Tongue (tissue), 2 donors: ENCODE data around the gene PFKFB4. TPM values are rescaled to one million over a fixed set of nuclear protein-coding genes. Genes with fewer than 3 reads are reported as not detected.
"Not testable (repeated sequence)": the region's sequence is repeated elsewhere in the genome, so short reads cannot be mapped to it uniquely, and the experiment has no call there.

ENCODE experiments used
- DNase-seq: peaks from one replicate; pipeline ENCODE4 v3.0.0-alpha.2; 2015
- total RNA-seq: library from RNA; depleted of rRNA; stranded (reverse); fragments of >200 nt; gene quantifications from one replicate; pipeline ENCODE4 v1.2.3, GENCODE V29; 2014

The PFKFB4 gene
- total RNA-seq, 1 donor from 2014 or later, result 9.4 TPM

GRCh38 chr3:48558493-48559134 lies 2.0 kb upstream of the PFKFB4 start:
- DNase-seq, result no peak

GRCh38 chr3:48555949-48556795 lies 431 bp downstream of the PFKFB4 start:
- DNase-seq, result no peak

GRCh38 chr3:48555231-48555948 lies 1.2 kb downstream of the PFKFB4 start:
- DNase-seq, result no peak

GRCh38 chr3:48553886-48554845 lies 2.4 kb downstream of the PFKFB4 start:
- no peak for DNase-seq

DNA sequence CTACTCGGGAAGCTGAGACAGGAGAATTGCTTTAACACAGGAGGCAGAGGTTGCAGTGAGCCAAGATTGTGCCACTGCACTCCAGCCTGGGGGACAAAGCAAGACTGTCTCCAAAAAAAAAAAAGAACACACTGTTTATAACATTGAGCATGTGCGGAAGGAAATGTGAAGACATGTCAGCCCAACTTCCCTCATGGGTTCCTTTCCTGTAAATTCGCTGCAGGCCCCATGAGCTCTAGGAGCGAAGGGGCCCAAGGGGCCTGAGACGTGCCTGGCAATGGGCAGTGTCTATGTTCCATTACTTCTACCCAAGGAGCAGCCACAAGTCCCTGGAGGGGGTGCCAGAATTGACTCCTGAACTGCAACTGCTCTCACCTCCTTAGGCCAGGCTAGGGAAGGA lies 3.2 kb downstream of the PFKFB4 start:
- DNase-seq, result no peak

GRCh38 chr3:48552111-48552951 lies 4.3 kb downstream of the PFKFB4 start:
- DNase-seq, result no peak

GRCh38 chr3:48551651-48552050 lies 5.0 kb downstream of the PFKFB4 start:
- DNase-seq, result not testable (repeated sequence)

DNA sequence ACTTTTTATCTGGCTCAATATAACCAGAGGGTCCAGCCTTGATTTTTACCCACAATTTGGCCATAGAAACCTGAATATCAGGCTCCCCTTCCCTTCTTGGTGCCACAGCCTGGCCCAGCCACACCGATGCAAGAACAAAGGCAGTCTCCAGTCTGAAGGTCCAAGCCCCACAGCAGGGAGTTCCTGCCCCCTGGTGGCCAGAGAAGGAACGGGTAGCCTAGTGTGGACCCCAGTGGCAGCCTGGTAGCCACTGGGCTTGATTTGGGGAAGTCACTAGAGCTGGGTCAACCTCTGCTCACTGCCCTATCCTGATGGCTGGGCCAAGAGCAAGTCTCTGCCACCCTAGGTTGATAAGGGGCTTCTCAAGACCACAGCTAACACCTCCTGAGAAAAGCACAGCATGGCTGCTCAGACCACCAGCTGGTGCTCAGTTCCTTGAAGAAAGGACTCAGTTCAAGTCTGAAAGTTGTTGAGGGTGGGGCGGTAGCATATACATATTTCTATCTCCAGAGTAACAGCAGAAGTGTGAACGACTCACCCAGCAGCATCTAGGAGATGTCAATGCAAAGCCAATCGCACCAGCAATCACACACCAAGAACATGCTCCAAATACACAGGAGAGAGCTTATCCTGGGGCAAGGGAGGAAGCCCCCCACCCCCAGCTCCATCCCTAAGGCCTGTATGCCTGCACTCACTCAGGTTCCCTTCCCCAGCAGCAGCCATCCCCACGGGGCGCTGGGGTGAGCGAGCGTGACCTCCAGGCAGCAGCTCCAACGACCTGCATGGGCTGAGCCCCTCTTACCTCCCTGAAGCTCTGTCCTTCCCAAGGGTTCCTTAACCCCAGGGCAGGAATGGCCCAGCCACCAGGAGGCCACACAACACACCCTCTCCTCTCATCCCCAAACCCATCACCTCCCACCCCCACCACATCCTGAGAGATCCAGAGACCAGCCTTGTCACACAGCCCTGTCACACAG lies 7.6 kb downstream of the PFKFB4 start:
- DNase-seq, result peak; percentile 86

DNA sequence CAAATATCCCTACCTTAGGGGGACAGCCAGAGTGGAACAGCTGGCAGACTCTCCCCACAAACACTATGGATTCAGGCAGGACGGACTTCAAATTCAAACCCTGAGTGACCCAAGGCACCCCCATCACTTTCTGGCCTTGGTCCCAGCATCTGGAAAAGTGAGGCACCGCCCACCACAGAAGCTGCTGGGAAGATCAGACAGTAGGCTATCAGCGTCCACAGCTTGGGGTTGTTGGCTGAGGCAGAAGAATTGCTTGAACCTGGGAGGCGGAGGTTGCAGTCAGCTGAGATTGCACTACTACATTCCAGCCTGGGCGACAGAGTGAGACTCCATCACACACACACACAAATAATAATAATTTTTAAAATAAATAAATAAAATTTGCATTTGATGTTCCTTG lies 8.5 kb downstream of the PFKFB4 start:
- DNase-seq, result no peak

DNA sequence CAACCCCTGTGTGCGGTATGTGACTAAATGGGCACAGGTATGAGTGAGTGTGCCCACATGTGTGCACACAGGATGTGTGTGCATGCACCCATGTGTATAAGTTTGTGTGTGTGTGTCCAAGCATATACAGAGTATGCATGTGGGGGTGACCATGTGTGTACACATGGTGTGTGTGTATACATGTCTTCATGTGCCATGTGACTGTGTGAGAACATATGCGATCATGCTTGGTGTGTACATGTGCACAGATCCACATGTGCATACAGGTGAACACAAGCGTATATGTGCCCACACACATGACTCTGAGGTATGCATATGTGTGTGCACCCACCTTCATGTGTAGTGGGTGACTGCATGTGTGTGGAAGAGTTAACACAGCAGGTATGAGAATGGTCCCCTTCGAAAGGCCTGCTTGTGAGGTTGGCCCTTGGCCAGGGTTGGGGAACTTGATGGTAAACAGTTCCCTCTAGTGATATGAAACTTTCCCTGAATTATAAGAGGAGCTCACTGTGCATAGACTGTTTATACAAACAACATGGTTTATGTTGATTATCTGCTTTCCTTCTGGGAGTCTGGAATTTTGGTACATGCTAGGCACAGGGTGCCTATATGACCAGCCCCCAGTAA lies 10.3 kb downstream of the PFKFB4 start:
- DNase-seq, result peak; percentile 27

DNA sequence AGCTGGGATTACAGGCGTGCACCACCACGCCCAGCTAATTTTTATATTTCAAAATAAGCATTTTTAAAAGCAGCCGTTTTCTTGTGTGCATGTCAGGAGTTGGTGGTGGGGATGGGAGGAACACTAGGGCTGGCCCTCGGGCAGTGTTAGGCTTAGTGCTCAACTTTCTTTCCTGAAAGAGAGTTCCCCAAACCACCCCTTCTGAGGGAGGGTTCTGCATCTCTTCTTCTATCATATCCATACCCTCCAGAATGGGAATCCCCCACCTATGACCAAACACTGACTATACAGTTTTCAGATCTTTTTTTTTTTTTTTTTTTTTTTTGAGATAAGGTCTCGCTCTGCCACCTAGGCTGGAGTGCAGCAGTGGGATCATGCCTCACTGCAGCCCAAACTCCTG lies 12.5 kb downstream of the PFKFB4 start:
- no peak for DNase-seq

GRCh38 chr3:48543271-48543866 lies 13.2 kb downstream of the PFKFB4 start:
- DNase-seq, result peak; percentile 43

DNA sequence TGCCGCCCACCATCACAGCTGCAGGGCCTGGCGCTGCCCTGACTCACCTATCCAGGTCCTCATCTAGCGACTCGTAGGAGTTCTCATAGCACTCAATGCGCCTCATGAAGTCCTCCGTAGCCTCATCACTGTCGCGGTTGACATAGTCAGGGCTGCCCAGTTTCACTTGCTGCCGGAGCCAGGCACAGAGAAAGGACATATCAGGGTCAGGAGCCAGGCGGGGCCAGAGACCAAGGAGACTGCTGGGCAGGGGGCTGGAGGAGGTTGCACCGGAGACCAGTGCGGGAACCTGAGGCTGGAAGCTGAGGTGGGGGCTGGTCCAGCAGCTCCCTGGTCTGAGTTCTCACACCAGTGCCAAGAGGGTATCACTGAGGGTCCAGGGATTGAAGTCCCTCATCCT lies 18.2 kb downstream of the PFKFB4 start:
- DNase-seq, result no peak

DNA sequence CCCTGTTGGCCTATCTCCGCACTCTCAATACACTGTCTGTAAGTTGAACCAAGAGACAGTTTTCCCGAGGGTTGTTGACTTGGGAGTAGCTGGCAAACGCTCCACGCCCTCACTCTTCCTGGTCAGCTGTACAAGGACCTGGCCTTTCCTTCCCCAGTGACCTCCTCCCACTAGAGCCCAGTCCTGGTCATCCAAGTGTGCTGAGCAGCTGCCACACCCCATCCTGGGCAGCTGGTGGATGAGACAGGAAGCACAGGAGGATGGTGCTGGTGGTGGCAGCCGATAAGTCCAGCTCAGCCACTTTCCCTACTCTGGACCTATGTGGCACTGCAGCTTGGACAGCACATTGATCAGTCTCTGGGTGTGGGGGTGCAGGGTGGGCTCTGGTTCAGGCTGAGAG lies 19.8 kb downstream of the PFKFB4 start:
- no peak for DNase-seq

GRCh38 chr3:48536116-48536515 lies 20.5 kb downstream of the PFKFB4 start:
- DNase-seq, result no peak

- no peak for DNase-seq
These were observed 21.0 kb downstream of the PFKFB4 start for GRCh38 chr3:48535578-48535977.

DNA sequence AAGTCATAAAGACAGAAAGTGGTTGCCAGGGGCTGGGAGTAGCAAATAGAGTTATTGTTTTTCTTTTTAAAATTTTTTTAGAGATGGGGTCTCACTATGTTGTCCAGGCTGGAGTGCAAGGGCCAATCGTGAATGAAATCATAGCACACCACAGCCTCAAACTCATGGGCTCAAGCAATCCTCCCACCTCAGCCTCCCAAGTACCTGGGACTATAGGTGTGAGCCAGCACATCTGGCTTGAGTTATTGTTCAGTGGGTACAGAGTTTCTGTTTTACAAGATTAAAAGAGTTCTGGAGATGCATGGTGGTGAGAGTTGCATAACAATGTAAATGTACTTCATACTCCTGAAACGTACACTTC lies 23.6 kb downstream of the PFKFB4 start:
- no peak for DNase-seq

- no peak for DNase-seq
These were observed 24.2 kb downstream of the PFKFB4 start for GRCh38 chr3:48532271-48532976.
